Measurements from ENCODE around the gene TELO2.
"Not testable (repeated sequence)": the region's sequence is repeated elsewhere in the genome, so short reads cannot be mapped to it uniquely, and the experiment has no call there.

TELO2 gene

DNA sequence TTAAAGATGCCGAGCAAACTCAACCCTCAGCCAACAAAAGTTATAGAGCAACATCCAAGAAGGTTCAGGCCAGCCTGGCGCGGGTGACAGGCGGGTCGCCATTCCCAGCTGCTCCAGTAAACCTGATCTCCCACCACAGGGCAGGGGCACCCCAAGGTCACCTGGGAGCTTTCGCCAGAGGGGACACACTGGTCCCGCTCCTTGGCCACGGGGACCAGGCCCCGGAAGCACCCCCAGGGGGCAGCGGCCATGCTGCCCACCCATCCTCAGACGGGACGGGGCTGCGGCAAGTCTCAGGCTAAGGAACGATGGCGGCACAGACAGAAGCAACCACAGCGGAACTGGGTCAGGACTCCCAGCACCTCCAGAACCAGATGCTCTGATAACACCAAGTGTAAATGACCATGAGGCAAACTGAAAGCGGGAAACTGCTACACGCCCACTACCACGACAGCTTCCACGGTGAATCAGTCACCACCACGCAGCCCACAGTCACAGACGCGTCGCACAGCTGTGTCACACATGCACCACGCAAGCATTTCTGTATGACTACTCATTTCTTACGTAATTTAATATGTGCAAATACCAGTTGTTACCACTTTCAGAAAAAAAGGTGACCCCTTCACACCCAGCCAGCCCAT, 34.7 kb upstream of the TELO2 start:
- DNase-seq: no peak

GRCh38 chr16:1458977-1459341, 34.2 kb upstream of the TELO2 start:
- DNase-seq: no peak

GRCh38 chr16:1459967-1460366, 33.2 kb upstream of the TELO2 start:
- DNase-seq: no peak

DNA sequence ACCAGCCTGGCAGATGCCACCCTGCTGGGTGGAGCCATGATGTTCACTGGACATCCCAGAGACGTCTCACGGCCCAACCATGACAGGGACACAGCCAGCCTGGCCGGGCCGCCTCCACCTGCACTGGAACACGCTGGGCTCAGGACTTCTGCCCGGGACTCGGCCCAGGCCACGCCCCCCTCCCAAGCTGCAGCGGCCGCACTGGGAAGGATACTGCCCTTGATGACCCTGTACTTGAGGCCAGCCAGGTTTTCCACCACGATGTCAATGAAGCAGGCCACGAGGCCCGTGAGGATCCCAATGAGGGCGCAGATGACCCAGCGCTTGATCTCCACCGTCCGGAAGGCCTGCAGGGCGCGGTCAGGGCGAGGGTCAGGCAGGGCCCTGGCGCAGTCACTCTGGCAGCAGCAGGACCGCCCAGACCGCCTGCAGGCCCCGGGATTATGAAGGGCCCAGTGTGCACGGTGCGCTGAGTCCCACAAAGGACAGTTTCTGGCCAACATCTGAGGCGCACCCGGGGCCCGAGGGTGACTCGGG, 32.5 kb upstream of the TELO2 start:
- no peak for DNase-seq

DNA sequence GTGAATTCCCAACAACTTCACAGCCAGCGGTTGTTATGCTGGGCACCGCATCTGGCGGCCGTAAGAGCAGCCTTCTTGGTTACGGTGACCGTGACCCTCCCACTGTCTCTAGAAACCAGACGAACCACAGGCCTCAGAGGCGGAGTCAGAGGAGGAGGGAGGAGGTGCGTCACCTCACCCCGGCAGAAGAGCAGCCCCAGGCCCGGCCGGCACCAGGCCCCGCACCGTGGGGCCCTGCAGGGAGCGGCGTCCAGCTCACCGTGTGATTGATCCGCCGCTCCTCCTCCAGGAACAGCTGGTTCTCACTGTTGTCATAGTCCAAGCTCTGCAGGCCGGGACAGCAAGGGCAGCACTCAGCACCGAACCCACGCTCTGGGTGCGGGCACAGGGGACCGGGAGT, 32.0 kb upstream of the TELO2 start:
- no peak for DNase-seq

DNA sequence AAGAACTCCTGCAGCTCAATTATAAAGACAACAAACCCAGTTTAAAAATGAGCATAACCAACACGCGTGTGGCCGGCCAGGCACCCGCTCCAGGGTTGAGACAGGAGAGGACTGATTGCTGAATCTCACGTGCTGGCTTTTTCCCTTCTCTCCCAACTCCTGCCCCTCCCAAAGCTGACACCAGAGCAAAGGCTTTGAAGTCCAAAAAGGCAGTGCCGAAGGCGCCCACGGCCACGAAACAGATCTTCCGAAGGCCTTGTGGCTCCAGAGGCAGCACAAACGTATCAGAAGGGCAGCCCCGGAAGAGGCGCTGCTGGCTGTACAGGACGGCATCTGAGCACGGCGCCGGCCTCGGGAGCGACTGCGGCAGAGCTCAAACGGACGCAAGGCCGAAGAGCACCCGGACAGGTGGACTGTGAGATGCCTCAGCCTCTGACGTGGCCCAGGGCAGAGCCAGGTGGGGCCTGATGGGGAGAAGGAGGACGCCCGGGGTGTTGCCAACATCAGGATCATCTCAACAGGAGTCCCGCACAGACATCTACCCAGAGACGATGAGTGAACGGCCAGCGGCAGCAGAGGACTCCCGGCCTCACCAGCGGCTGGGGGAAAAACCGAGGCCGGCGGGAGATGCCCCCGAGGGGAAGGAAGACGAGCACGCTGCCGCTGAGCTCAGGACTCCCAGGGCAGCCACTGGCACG, 28.8 kb upstream of the TELO2 start:
- no peak for DNase-seq

GRCh38 chr16:1464894-1465566, 28.1 kb upstream of the TELO2 start:
- no peak for DNase-seq

DNA sequence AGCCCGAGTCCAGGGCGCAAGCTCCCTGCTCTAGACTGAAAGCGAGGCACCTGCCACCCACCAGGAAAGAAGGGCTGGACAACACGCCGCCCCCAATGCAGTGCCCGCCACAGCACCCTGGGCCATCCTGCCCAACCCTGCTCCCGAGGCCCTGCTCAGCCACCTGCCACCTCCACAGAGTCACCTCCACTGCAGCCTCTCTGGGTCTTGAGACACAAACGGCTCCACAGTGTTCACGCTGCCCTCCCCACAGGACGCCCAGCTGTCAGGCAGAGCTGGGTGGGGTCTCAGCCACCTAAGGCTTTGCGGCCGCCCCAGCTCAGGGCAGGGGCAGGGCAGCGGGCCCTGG, 27.6 kb upstream of the TELO2 start:
- no peak for DNase-seq

DNA sequence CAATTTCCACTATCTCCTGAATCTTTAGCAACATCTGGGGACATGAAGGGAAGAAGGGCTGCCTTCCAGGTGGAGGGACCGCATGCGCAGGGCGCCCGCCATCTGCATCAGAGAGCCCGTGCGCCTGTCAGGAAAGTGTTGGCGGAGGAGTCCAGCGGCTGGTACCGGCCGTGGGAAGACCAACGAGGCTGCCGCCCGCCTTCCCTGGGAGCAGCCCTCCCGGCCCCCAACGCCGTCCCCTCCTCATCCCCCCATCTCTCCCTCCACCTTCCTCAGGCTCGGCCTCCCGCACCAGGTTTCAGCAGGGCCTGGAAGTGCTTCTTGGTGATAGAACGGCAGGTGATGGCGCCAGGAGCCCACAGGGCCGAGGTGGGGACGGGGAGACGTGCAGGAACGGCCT, 27.1 kb upstream of the TELO2 start:
- DNase-seq: no peak

DNA sequence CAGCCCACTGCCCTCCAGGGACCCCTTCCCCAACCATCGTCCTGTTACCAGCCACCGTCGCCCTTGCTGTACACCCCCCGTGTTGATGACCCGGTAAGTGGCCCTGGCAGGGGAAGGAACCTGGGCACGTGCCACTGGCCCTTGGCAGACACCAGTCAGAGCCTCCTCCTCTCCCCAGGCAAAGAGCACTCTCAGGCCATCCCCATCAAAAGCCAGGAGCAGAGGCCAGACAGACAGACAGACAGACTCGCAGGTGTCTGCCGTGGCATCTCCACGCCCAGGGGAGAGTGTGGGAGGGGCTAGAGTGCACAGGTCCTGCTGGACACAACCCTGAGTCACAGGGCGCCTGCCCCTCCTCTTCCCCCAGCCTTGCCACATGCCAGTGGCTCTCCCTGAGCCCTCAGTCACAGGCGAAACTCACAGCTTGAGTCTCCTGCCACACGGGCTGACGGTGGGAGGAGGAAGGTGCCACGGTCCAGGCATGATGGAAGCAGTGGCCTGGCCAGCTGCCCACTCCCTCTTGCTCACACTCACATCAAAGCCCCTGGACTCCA, 26.1 kb upstream of the TELO2 start:
- no peak for DNase-seq

DNA sequence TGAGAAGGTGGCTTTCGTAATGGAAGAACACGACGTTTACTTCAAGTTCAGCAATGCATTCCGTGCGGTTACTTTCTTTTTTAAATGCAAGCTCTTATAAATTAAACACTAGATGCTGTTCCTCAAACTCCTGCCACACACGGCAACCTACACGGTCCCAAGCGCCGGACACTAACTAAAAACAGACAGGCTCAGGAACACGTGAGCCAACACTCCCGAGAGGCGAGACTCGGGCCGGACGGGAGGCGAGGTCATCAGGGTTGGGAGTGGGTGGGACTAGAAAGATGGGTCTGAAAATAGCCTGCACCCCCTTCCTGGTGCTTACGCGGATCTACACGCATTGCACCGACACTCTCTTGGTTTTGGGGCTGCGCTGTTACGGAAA, 24.7 kb upstream of the TELO2 start:
- no peak for DNase-seq

DNA sequence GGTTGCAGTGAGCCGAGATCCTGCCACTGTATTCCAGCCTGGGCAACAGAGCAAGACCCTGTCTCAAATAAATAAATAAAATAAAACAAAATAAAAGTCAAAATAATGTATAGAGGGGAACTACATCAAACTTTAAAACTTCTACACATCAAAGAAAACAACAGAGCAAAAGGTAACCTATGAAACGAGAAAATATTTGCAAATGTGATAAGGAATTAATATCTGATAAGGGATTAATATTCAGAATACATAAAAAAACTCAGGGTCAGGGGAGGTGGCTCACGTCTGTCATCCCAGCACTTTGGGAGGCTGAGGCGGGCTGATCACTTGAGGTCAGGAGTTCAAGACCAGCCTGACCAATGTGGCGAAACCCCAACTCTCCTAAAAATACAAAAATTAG, 24.0 kb upstream of the TELO2 start:
- DNase-seq: not testable (repeated sequence)

DNA sequence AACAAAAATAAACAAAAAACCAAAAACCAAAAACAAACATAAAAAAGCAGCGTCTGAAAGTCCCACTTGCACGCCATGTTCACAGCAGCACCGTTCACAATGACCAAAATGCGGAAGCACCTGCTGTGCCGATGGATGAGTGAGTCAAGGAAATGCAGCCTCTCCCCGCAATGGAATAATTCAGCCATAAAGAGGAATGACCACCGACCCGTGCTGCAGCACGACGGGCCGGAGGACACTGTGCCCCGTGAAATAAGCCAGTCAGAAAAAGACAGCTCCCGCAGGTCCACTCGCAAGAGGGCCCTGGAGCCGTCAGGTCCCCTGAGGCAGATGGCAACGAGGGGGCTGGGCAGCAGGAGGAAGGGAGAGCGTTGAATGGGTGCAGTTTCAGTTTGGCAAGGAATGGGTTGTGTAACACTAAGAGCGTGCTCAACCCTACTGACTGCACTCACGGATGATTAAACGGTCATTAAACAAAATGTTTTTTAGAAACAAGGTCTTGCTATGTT, 23.4 kb upstream of the TELO2 start:
- no peak for DNase-seq

- DNase-seq: no peak
Observed at GRCh38 chr16:1470481-1471251, 22.5 kb upstream of the TELO2 start.

- DNase-seq: peak; percentile 30
Observed at GRCh38 chr16:1471569-1472194, 21.5 kb upstream of the TELO2 start.

- DNase-seq: peak; percentile 76
Observed at GRCh38 chr16:1472974-1473373, 20.2 kb upstream of the TELO2 start.

GRCh38 chr16:1474082-1474795, 18.9 kb upstream of the TELO2 start:
- peak; percentile 38 for DNase-seq

DNA sequence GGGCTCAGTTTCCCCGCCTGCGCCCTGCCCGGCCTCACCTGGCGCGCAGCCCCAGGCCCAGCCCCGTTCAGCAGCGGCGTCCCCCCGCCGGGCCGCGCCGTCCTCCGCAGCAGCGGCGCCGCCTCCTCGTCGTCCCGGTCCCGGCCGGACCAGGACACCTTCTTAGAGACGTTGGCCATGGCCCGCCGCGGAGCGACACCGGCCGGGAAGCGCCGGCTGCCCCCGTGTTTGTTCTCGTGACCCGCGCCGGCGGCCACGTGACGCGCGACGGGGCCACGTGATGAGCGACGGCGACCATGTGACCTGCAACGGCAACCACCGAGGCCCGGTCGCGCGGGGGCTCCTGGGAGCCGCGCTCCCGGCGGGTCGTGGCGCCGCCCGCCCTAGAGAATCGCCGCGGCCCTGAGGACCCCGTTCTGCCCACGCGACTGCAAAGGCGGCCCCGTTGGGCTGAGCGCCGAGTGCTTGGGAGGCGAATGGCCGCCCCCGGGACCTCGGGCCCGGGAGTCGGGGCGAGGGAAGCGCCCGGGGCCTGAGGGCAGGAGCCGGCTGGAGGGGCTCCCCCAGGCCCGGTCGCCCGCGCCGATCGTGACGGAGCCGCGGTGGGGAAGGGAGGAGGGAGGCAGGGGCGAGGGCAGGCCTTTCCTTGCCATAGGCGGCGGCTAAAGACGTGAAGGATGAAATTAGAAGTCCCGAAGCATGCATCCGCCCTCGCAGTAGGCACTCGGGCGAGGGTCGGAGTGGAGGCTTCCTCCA, 18.2 kb upstream of the TELO2 start, which contains the start of gene CLCN7:
CLCN7 (minus strand) TSS at position 233 of the 756 bp plus-strand sequence; CDS start at position 179, 54 bp downstream.
- DNase-seq: peak; percentile 84

DNA sequence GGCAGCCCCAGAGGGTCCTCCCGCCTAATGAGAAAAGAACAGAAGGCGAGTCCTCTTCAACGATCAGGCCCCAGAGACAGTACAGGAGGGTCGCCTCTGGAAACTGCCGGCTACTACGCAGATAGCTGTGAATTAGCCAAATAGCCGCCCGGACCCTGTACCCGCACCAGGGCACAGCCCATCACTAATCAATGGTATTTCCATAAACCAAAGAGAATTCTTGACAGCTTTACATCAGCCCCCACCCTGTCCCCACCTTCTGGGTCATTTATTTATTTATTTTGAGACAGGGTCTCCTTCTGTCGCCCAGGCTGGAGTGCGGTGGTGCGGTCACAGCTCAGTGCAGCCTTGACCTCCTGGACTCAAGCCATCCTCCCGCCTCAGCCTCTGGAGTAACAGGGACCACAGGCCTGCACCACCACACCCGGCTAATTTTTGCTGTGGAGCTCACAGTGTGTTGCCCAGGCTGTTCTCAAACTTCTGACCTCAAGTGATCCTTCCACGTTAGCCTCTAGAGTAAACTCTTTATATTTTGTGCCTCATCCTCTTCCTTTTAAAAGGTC, 17.5 kb upstream of the TELO2 start:
- no peak for DNase-seq

DNA sequence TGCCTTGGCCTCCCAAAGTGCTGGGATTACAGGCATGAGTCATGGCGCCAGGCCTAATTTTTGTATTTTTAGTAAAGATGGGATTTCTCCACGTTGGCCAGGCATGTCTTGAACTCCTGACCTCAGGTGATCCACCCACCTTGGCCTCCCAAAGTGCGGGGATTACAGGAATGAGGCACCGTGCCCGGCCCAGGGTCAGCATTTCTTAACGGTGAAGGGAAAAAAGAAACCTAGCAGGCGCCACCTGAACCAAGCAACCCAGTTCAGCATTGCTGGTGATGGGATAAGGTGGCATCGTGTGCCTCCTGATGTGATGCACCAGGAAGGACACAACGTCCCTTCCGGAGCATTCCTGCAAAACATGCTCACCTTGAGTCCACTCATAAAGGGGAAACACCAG, 16.1 kb upstream of the TELO2 start:
- DNase-seq: no peak
